ENCODE results near the gene PDCD11.

DNA sequence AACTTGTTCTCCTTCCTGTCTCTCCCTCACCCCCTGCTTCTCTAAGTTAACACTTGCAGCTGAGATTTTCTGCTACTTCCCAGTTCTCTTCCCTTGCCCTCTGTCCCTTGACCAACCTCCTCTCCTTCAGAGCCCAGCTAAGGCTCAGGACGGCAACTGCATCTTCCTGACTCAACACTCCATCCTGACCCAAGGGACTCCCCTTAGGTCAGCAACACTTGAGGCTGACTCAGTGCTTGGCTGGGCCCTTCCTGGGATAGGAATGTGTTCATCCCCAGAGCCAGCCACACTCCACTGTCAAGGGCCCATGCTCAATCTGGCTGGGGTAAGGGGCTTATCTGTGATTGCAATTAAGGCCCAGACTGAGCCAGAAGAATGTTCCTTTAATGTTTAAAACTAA, 52.3 kb downstream of the PDCD11 start:
- TF ChIP-seq, protein P1, sequence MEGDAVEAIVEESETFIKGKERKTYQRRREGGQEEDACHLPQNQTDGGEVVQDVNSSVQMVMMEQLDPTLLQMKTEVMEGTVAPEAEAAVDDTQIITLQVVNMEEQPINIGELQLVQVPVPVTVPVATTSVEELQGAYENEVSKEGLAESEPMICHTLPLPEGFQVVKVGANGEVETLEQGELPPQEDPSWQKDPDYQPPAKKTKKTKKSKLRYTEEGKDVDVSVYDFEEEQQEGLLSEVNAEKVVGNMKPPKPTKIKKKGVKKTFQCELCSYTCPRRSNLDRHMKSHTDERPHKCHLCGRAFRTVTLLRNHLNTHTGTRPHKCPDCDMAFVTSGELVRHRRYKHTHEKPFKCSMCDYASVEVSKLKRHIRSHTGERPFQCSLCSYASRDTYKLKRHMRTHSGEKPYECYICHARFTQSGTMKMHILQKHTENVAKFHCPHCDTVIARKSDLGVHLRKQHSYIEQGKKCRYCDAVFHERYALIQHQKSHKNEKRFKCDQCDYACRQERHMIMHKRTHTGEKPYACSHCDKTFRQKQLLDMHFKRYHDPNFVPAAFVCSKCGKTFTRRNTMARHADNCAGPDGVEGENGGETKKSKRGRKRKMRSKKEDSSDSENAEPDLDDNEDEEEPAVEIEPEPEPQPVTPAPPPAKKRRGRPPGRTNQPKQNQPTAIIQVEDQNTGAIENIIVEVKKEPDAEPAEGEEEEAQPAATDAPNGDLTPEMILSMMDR (IDR thresholded peaks at IDR 0.05), result no peak
- TF ChIP-seq POLR2AphosphoS5 (IDR thresholded peaks at IDR 0.05) (peak in 1 of 3 donors; percentile 40), EP300 (IDR thresholded peaks at IDR 0.05) (no peak), POLR2A (IDR thresholded peaks at IDR 0.05) (no peak)

All from stomach (tissue), 4 donors.